ENCODE measurements around the gene NAP1L4. TPM values are rescaled to one million over a fixed set of nuclear protein-coding genes. Genes with fewer than 3 reads are reported as not detected.

NAP1L4 gene
- total RNA-seq, 1 experiment from 2014 or later: 212 TPM

GRCh38 chr11:2952290-2952689 lies 39.8 kb downstream of the NAP1L4 start:
- no peak overlapping the region for H3T11ph ChIP-seq (ENCODE audit: low read length)
- H3K4me1 Mint-ChIP-seq: peaks cover 13 to 15% of the 10 kb centered on the region in 2 experiments
- H4K20me1 ChIP-seq (ENCODE audit: control insufficient read depth, insufficient read depth, insufficient read length): no peaks in the 10 kb centered on the region
- no peak overlapping the region for H3K9ac ChIP-seq (ENCODE audit: extremely low read depth, insufficient read length, low read length)
- no peaks in the 10 kb centered on the region for H3K79me1 ChIP-seq (ENCODE audit: insufficient read depth, low read depth, low read length, poor library complexity, severe bottlenecking)
- H3K23ac ChIP-seq (ENCODE audit: insufficient read length, low read depth, low read length): no peak overlapping the region
- no peak for TF ChIP-seq CTCF (conservative IDR thresholded peaks at IDR 0.05)
- no peak overlapping the region for H2BK120ac ChIP-seq (ENCODE audit: low read depth, low read length, poor library complexity, severe bottlenecking)
- H3K4me1 ChIP-seq (ENCODE audit: insufficient read depth, low read length): no peaks in the 10 kb centered on the region
- H3K27me3 Mint-ChIP-seq (ENCODE audit: low read depth): no peaks in the 10 kb centered on the region; the same call in 1 of the 2 replicates
- no peak overlapping the region for H2BK20ac ChIP-seq (ENCODE audit: low read depth, low read length, poor library complexity, severe bottlenecking)
- no peak overlapping the region for H2AFZ ChIP-seq (ENCODE audit: low read length)
- no peak overlapping the region for H3K18ac ChIP-seq (ENCODE audit: insufficient read length, low read depth, low read length)
- H2BK15ac ChIP-seq (ENCODE audit: low read depth, low read length): no peak overlapping the region
- no peak overlapping the region for H4K91ac ChIP-seq (ENCODE audit: insufficient read length, low read depth, low read length)
- H3K4me3 Mint-ChIP-seq: no peak overlapping the region
- H3K36me3 Mint-ChIP-seq (ENCODE audit: insufficient read depth in 1 of 3, low read depth in 3 of 3): peaks cover 66 to 98% (median 92%) of the 10 kb centered on the region in 3 experiments
- H2BK12ac ChIP-seq (ENCODE audit: insufficient read length, low read depth, low read length): no peak overlapping the region
- H3K27ac ChIP-seq (ENCODE audit: insufficient read length, low read depth, low read length): no peak overlapping the region
- H3K27me3 ChIP-seq (ENCODE audit: insufficient read depth, low read length): no peaks in the 10 kb centered on the region
- H3K27ac Mint-ChIP-seq: no peak overlapping the region
- H3K56ac ChIP-seq (ENCODE audit: insufficient read length, low read depth, low read length): no peak overlapping the region
- H3K23me2 ChIP-seq (ENCODE audit: insufficient read length, low read depth, low read length, poor library complexity, severe bottlenecking): no peaks in the 10 kb centered on the region
- DNase-seq: no peak
- H2BK5ac ChIP-seq (ENCODE audit: insufficient read length, low read length): no peak overlapping the region
- H3K4ac ChIP-seq (ENCODE audit: low read depth, low read length): no peak overlapping the region
- no peak overlapping the region for H4K5ac ChIP-seq (ENCODE audit: insufficient read length, low read depth, low read length)
- no peaks in the 10 kb centered on the region for H3K9me3 Mint-ChIP-seq
- H3K9me3 ChIP-seq (ENCODE audit: control insufficient read depth, low read depth, low read length): no peaks in the 10 kb centered on the region
- no peak overlapping the region for H3K14ac ChIP-seq (ENCODE audit: insufficient read depth, low read length)
- no peak overlapping the region for H3K4me2 ChIP-seq (ENCODE audit: insufficient read depth, insufficient read length, low read length)
- WGBS (ENCODE audit: extremely low coverage, insufficient read length, low lambda C conversion rate): no CpG with 5 or more reads among the region's 6 CpGs
- H4K8ac ChIP-seq (replicated peaks; ENCODE audit: insufficient read length, low read depth, low read length): no peak overlapping the region
- H2AK5ac ChIP-seq (ENCODE audit: insufficient read length, low read length): no peak overlapping the region
- no peaks in the 10 kb centered on the region; the same call in 1 of the 2 replicates for H3K79me2 ChIP-seq (ENCODE audit: insufficient read depth, low read length)

All from H9 (cell line).